Cardiac muscle cell (in vitro differentiated cells and primary cell): Measurements from ENCODE around the gene SPC24. TPM values are rescaled to one million over a fixed set of nuclear protein-coding genes. Genes with fewer than 3 reads are reported as not detected.

Source experiments
- DNase-seq, 2 donors: peaks; one replicate each; pipeline versions ENCODE4 v3.0.0 to v3.0.0-alpha.2; 2010 to 2017; ENCODE audit warnings: low read depth in 1 of 2, low spot score in 1 of 2
- H3K27ac ChIP-seq: fragments of 200-600 bp; sonication (generic); 2 replicates; pipeline ENCODE4 v1.5.1; 2016
- H3K27me3 ChIP-seq: fragments of 200-600 bp; sonication (generic); 2 replicates; pipeline ENCODE4 v1.6.0; 2016; ENCODE audit warnings: control low read depth
- H3K36me3 ChIP-seq: fragments of 200-600 bp; sonication (generic); 2 replicates; pipeline ENCODE4 v1.5.1; 2016; ENCODE audit warnings: control low read depth
- H3K4me1 ChIP-seq: fragments of 200-600 bp; sonication (generic); 2 replicates; pipeline ENCODE4 v1.8.1; 2017; ENCODE audit warnings: low read depth, mild to moderate bottlenecking, mixed run types
- H3K4me3 ChIP-seq: fragments of 200-600 bp; sonication (generic); 2 replicates; pipeline ENCODE4 v1.5.1; 2016; ENCODE audit warnings: mild to moderate bottlenecking
- H3K9me3 ChIP-seq: fragments of 200-600 bp; sonication (generic); 2 replicates; pipeline ENCODE4 v1.5.1; 2017; ENCODE audit warnings: low read depth, mild to moderate bottlenecking, control low read depth
- polyA plus RNA-seq: library from polyadenylated mRNA; unstranded; fragments of >200 nt; fragmentation: Nextera tagmentation; extraction: Ambion mirVana; gene quantifications from 2 replicates; pipeline ENCODE4 v1.2.1, GENCODE V29; 2016
- total RNA-seq: library from RNA; depleted of rRNA; stranded (reverse); fragments of >200 nt; gene quantifications from 2 replicates; pipeline ENCODE4 v1.2.3, GENCODE V29; 2016
- TF ChIP-seq, protein P1 (sequence below): IDR thresholded peaks from 2 replicates; pipeline ENCODE4 v1.5.1; 2012; ENCODE audit warnings: low read depth, mild to moderate bottlenecking, low read length

SPC24 gene
- total and polyA plus RNA-seq, 2 experiments from 2014 or later, result 7.1 to 127 TPM

DNA sequence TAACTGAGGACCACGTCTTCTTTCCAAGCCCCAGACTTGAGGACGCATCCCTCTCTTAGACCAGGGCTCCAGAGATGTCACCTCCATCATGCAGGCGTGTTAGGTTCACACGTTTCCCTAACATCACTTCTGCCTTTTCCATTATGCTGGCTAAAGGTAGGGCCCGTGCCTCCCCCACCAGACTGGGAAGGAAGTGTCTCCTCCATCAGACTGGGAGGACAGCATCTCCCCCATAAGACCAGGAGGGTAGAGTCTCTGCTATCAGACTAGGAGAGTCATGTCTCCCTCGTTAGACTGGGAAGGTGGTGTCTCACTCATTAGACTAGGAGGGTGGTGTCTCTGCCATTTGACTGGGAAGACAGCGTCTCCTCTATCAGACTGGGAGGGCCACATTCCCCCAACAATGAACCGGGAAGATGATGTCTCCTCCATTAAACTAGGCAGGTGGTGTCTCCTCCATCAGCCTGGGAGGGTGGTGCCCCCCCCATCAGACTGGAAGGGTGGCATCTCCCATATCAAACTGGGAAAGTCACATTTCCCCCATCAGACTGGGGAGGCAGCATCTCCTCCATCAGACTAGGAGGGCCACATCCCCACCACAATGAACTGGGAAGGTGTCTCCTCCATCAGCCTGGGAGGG is 18.1 kb upstream of the SPC24 start:
- TF ChIP-seq, protein P1, sequence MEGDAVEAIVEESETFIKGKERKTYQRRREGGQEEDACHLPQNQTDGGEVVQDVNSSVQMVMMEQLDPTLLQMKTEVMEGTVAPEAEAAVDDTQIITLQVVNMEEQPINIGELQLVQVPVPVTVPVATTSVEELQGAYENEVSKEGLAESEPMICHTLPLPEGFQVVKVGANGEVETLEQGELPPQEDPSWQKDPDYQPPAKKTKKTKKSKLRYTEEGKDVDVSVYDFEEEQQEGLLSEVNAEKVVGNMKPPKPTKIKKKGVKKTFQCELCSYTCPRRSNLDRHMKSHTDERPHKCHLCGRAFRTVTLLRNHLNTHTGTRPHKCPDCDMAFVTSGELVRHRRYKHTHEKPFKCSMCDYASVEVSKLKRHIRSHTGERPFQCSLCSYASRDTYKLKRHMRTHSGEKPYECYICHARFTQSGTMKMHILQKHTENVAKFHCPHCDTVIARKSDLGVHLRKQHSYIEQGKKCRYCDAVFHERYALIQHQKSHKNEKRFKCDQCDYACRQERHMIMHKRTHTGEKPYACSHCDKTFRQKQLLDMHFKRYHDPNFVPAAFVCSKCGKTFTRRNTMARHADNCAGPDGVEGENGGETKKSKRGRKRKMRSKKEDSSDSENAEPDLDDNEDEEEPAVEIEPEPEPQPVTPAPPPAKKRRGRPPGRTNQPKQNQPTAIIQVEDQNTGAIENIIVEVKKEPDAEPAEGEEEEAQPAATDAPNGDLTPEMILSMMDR, result no peak
- H3K27me3 ChIP-seq, result no peaks in the 10 kb centered on the region
- H3K9me3 ChIP-seq, result no peaks in the 10 kb centered on the region
- no peak for DNase-seq
- H3K36me3 ChIP-seq, result peaks cover 24% of the 10 kb centered on the region
- H3K4me1 ChIP-seq, result no peaks in the 10 kb centered on the region
- H3K27ac ChIP-seq, result no peak overlapping the region
- H3K4me3 ChIP-seq, result no peak overlapping the region

- DNase-seq, result no peak
- H3K27me3 ChIP-seq, result no peaks in the 10 kb centered on the region
- H3K36me3 ChIP-seq, result peaks cover 27% of the 10 kb centered on the region
- H3K4me1 ChIP-seq, result no peaks in the 10 kb centered on the region
- TF ChIP-seq, protein P1, result no peak
- H3K9me3 ChIP-seq, result no peaks in the 10 kb centered on the region
- no peak overlapping the region for H3K4me3 ChIP-seq
- H3K27ac ChIP-seq, result no peak overlapping the region
Observed at GRCh38 chr19:11172576-11172975, 17.0 kb upstream of the SPC24 start.

GRCh38 chr19:11171144-11171543 is 15.6 kb upstream of the SPC24 start:
- H3K9me3 ChIP-seq, result no peaks in the 10 kb centered on the region
- H3K36me3 ChIP-seq, result peaks cover 27% of the 10 kb centered on the region
- TF ChIP-seq, protein P1, result no peak
- H3K27me3 ChIP-seq, result no peaks in the 10 kb centered on the region
- DNase-seq, result no peak
- H3K27ac ChIP-seq, result no peak overlapping the region
- no peaks in the 10 kb centered on the region for H3K4me1 ChIP-seq
- no peak overlapping the region for H3K4me3 ChIP-seq

- Histone ChIP-seq H3K9me3 (no peaks in the 10 kb centered on the region), H3K4me1 (no peaks in the 10 kb centered on the region), H3K27ac (no peak overlapping the region), H3K4me3 (no peak overlapping the region), H3K27me3 (no peaks in the 10 kb centered on the region), H3K36me3 (peaks cover 25% of the 10 kb centered on the region)
- TF ChIP-seq, protein P1, result no peak
- DNase-seq, result peak in 1 of 2 donors; percentile 84
Observed at GRCh38 chr19:11169896-11170678, 14.5 kb upstream of the SPC24 start.

GRCh38 chr19:11168568-11168967 is 13.0 kb upstream of the SPC24 start:
- H3K36me3 ChIP-seq, result peaks cover 24% of the 10 kb centered on the region
- TF ChIP-seq, protein P1, result no peak
- peaks cover 9% of the 10 kb centered on the region for H3K4me1 ChIP-seq
- H3K9me3 ChIP-seq, result no peaks in the 10 kb centered on the region
- H3K27me3 ChIP-seq, result no peaks in the 10 kb centered on the region
- DNase-seq, result peak in 1 of 2 donors; percentile 77
- H3K4me3 ChIP-seq, result no peak overlapping the region
- H3K27ac ChIP-seq, result no peak overlapping the region
